A673 (cell line): Measurements from ENCODE around the gene AADACL4. TPM values are rescaled to one million over a fixed set of nuclear protein-coding genes. Genes with fewer than 3 reads are reported as not detected.

ENCODE experiments used
- BruUV-seq: library from RNA; stranded (reverse); fragments of 400-500 nt; replicated peaks from 2 replicates; lab custom pipeline; 2021; lab: Mats Ljungman, UMichigan
- CTCF ChIA-PET: fragments of 300-600 bp; sonication (Branson Sonifier 250); formaldehyde crosslinking; loops from one replicate; lab custom pipeline; 2022; ENCODE audit warnings: antibody characterized with exemption; lab: Charles Lee
- POLR2A ChIA-PET: fragments of 300-600 bp; sonication (Branson Sonifier 250); formaldehyde crosslinking; loops from one replicate; lab custom pipeline; 2022; ENCODE audit warnings: antibody characterized with exemption; ENCODE audit not compliant: low non-redundant PET; lab: Charles Lee
- DNase-seq: peaks from one replicate; pipeline ENCODE4 v3.0.0-alpha.2; 2015; ENCODE audit warnings: low spot score
- H3K27ac ChIP-seq: fragments of 200-600 bp; sonication (generic); 2 replicates; pipeline ENCODE4 v1.5.1; 2016; ENCODE audit warnings: mixed run types, low read depth, mild to moderate bottlenecking, mixed read lengths, antibody characterized with exemption, low read length; ENCODE audit not compliant: poor library complexity, severe bottlenecking
- H3K27me3 ChIP-seq: fragments of 200-600 bp; sonication (generic); replicated peaks from 2 replicates; pipeline ENCODE4 v1.6.1; 2017; ENCODE audit warnings: mixed run types, low read depth, mild to moderate bottlenecking, mixed read lengths, antibody characterized with exemption, low read length; ENCODE audit not compliant: insufficient read depth, poor library complexity
- H3K36me3 ChIP-seq: fragments of 200-600 bp; sonication (generic); 2 replicates; pipeline ENCODE4 v1.6.1; 2016; ENCODE audit warnings: mixed run types, mild to moderate bottlenecking, mixed read lengths, antibody characterized with exemption, low read length; ENCODE audit not compliant: insufficient read depth, poor library complexity, severe bottlenecking
- H3K4me1 ChIP-seq: fragments of 200-600 bp; sonication (generic); 2 replicates; pipeline ENCODE4 v1.6.1; 2017; ENCODE audit warnings: mixed run types, mild to moderate bottlenecking, mixed read lengths, antibody characterized with exemption, low read length; ENCODE audit not compliant: insufficient read depth, poor library complexity, severe bottlenecking
- H3K4me3 ChIP-seq: fragments of 200-600 bp; sonication (generic); 2 replicates; pipeline ENCODE4 v1.5.1; 2016; ENCODE audit warnings: low read depth, mixed run types, mild to moderate bottlenecking, mixed read lengths, low read length; ENCODE audit not compliant: poor library complexity, severe bottlenecking
- H3K9me3 ChIP-seq: fragments of 200-600 bp; sonication (generic); 2 replicates; pipeline ENCODE4 v1.6.1; 2016; ENCODE audit warnings: mixed run types, low read depth, mild to moderate bottlenecking, mixed read lengths, antibody characterized with exemption, low read length; ENCODE audit not compliant: poor library complexity, severe bottlenecking
- EZH2 ChIP-seq: fragments of 200-600 bp; sonication (generic); IDR thresholded peaks from 2 replicates; pipeline ENCODE4 v1.6.1; 2017; ENCODE audit warnings: borderline replicate concordance, low read depth, mild to moderate bottlenecking, mixed read lengths, antibody characterized with exemption, low read length; ENCODE audit not compliant: poor library complexity, severe bottlenecking
- intact Hi-C: fragments of 100-400 bp; cut with micrococcal nuclease; formaldehyde crosslinking; loops from one replicate; pipeline ENCODE4 v1.10.0; 2022; ENCODE audit not compliant: unreplicated experiment
- total RNA-seq: library from RNA; stranded (reverse); gene quantifications from 2 replicates; pipeline ENCODE4 v1.2.3, GENCODE V29; 2021
- TF ChIP-seq, protein P1 (sequence below): fragments of 300-800, 200-600 bp; sonication (generic); conservative IDR thresholded peaks from 2 replicates; pipeline ENCODE4 v1.5.1; 2017; ENCODE audit warnings: low read depth, mild to moderate bottlenecking, antibody characterized with exemption, low read length, moderate library complexity, mixed read lengths

The AADACL4 gene
- total RNA-seq, 1 experiment from 2014 or later: 0.43 TPM

GRCh38 chr1:12649971-12650421 is 6.1 kb downstream of the AADACL4 start:
- Histone ChIP-seq H3K27ac (peak overlapping the region; percentile 85), H3K36me3 (no peaks in the 10 kb centered on the region), H3K9me3 (no peaks in the 10 kb centered on the region), H3K4me1 (peaks cover 4% of the 10 kb centered on the region), H3K4me3 (no peak overlapping the region), H3K27me3 (no peaks in the 10 kb centered on the region)
- no TSS peak for BruUV-seq
- POLR2A ChIA-PET: interaction anchor here (0.6 kb wide), 1 partner anchor 33 kb away, joined by 3 read pairs; no protein-coding TSS in a partner anchor
- DNase-seq: peak; percentile 41
- intact Hi-C loops: no loop called here
- no peak for TF ChIP-seq EZH2
- TF ChIP-seq, protein P1, sequence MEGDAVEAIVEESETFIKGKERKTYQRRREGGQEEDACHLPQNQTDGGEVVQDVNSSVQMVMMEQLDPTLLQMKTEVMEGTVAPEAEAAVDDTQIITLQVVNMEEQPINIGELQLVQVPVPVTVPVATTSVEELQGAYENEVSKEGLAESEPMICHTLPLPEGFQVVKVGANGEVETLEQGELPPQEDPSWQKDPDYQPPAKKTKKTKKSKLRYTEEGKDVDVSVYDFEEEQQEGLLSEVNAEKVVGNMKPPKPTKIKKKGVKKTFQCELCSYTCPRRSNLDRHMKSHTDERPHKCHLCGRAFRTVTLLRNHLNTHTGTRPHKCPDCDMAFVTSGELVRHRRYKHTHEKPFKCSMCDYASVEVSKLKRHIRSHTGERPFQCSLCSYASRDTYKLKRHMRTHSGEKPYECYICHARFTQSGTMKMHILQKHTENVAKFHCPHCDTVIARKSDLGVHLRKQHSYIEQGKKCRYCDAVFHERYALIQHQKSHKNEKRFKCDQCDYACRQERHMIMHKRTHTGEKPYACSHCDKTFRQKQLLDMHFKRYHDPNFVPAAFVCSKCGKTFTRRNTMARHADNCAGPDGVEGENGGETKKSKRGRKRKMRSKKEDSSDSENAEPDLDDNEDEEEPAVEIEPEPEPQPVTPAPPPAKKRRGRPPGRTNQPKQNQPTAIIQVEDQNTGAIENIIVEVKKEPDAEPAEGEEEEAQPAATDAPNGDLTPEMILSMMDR: no peak
- CTCF ChIA-PET: no interaction called here

DNA sequence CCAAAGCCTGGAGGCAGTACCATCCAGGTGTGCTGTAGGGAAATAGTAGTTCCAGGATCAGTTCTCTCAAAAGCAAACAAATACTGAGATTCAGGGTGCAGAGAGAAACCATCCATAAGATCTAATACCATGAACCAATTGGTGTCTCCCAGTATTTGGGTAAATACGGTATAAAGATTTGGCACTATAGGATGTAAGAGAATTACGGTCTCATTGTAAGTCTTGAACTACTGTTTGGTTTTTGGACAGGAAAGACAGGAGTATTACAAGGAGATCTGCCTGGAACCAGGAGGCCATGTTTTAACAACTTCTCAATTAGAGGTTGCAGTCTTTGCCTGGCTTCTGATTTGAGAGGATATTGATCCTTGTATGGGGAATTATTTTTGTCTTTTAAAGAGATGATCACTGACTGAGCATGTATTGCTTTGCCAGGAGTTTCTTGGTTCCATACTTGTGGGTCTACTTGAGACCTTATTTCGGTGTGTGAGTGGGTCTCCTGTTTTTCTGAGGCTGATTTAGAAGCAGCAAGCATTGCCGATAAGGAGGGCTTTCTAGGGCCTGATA is 10.2 kb downstream of the AADACL4 start:
- no peak for TF ChIP-seq EZH2
- intact Hi-C loops: no loop called here
- no peak for DNase-seq
- Histone ChIP-seq H3K27me3 (no peaks in the 10 kb centered on the region), H3K4me1 (peaks cover 4% of the 10 kb centered on the region), H3K4me3 (no peak overlapping the region), H3K27ac (no peak overlapping the region), H3K36me3 (no peaks in the 10 kb centered on the region), H3K9me3 (no peaks in the 10 kb centered on the region)
- CTCF ChIA-PET: no interaction called here
- BruUV-seq: no TSS peak
- POLR2A ChIA-PET: no interaction called here

DNA sequence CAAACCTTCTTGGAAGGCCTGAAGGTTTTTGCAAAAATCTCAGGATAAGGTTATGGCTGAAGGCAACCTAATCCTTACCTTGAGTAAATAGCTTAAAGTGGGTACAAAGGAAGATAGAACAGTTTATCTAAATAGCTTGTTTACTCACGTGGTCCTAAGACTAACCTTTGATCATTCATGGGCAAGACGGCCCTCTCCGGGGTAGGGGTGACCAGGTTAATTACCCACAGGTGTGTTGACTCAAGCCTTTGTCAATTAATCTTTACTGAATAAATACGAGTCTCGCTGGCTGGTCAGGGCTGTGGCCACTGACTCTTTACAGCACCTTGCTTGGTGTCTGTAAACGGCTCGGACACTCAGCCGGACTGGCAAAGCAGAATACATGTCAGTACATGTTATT is 10.8 kb downstream of the AADACL4 start:
- no peak for TF ChIP-seq EZH2
- POLR2A ChIA-PET: no interaction called here
- H3K36me3 ChIP-seq: no peaks in the 10 kb centered on the region
- CTCF ChIA-PET: no interaction called here
- peaks cover 3% of the 10 kb centered on the region for H3K4me1 ChIP-seq
- intact Hi-C loops: loop anchor here (5.0 kb wide), 1 partner anchor 97 kb away; no protein-coding TSS in a partner anchor
- no peaks in the 10 kb centered on the region for H3K9me3 ChIP-seq
- no peak overlapping the region for H3K27ac ChIP-seq
- H3K4me3 ChIP-seq: no peak overlapping the region
- DNase-seq: no peak
- no TSS peak for BruUV-seq
- H3K27me3 ChIP-seq: no peaks in the 10 kb centered on the region

GRCh38 chr1:12656575-12656974 is 12.7 kb downstream of the AADACL4 start:
- no peak overlapping the region for H3K27ac ChIP-seq
- no peaks in the 10 kb centered on the region for H3K4me1 ChIP-seq
- intact Hi-C loops: loop anchor here (5.0 kb wide), 1 partner anchor 99 kb away; no protein-coding TSS in a partner anchor
- POLR2A ChIA-PET: interaction anchor here (0.6 kb wide), 1 partner anchor 9 kb away, joined by 5 read pairs; no protein-coding TSS in a partner anchor
- no peaks in the 10 kb centered on the region for H3K9me3 ChIP-seq
- no TSS peak for BruUV-seq
- H3K36me3 ChIP-seq: no peaks in the 10 kb centered on the region
- no peak for TF ChIP-seq EZH2
- TF ChIP-seq, protein P1: no peak
- DNase-seq: no peak
- H3K4me3 ChIP-seq: no peak overlapping the region
- no peaks in the 10 kb centered on the region for H3K27me3 ChIP-seq
- CTCF ChIA-PET: no interaction called here
